Astrocyte (in vitro differentiated cells and primary cell): Measurements from ENCODE around the gene CCDC181.

Source experiments
- EZH2 ChIP-seq: IDR thresholded peaks from 2 replicates; pipeline ENCODE4 v1.6.1; 2012; ENCODE audit warnings: mild to moderate bottlenecking, low read length, inconsistent platforms; ENCODE audit not compliant: insufficient read depth
- TF ChIP-seq, protein P1 (sequence below): IDR thresholded peaks from 2 replicates; pipeline ENCODE4 v1.5.1; 2011; ENCODE audit warnings: low read depth, mild to moderate bottlenecking, inconsistent platforms, low read length, moderate library complexity; ENCODE audit not compliant: insufficient read depth

DNA sequence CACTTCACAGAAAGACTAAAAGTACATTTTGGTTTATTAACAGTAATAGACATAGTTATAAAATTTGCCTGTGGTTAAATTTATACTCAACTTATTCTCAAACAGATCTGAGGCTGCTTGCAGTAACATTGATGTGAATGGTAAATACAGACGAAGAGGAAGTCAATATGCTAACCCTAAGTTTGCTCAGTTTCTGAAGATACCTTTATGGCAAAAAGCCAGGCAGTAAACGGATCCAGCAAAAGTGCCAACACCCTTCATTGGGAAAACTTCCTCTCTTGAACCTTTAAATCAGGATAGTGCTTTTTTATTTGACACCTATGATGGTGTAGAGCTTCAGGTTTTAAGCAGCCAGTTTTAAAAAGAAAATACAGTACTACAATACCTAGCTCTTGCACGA is 16.6 kb upstream of the CCDC181 start:
- TF ChIP-seq, protein P1, sequence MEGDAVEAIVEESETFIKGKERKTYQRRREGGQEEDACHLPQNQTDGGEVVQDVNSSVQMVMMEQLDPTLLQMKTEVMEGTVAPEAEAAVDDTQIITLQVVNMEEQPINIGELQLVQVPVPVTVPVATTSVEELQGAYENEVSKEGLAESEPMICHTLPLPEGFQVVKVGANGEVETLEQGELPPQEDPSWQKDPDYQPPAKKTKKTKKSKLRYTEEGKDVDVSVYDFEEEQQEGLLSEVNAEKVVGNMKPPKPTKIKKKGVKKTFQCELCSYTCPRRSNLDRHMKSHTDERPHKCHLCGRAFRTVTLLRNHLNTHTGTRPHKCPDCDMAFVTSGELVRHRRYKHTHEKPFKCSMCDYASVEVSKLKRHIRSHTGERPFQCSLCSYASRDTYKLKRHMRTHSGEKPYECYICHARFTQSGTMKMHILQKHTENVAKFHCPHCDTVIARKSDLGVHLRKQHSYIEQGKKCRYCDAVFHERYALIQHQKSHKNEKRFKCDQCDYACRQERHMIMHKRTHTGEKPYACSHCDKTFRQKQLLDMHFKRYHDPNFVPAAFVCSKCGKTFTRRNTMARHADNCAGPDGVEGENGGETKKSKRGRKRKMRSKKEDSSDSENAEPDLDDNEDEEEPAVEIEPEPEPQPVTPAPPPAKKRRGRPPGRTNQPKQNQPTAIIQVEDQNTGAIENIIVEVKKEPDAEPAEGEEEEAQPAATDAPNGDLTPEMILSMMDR, result no peak
- TF ChIP-seq EZH2, result no peak
